Cardiac septum (tissue), 1 donor: ENCODE data around the gene ARG2. TPM values are rescaled to one million over a fixed set of nuclear protein-coding genes. Genes with fewer than 3 reads are reported as not detected.
A peak's percentile ranks its signal among the peaks of the same experiment; 100 is the strongest.

Source experiments
- DNase-seq: peaks from one replicate; pipeline ENCODE4 v3.0.0-alpha.2; 2020; ENCODE audit warnings: low spot score
- intact Hi-C: fragments of 100-400 bp; cut with DNase I; formaldehyde crosslinking; loops from one replicate; pipeline ENCODE4 v1.14.0; 2022
- total RNA-seq: library from RNA; stranded (reverse); fragmentation: NEBNext Ultra II Directional; extraction: Animal tissue kit (Norgen Biotek cat#: 25700); gene quantifications from one replicate; pipeline ENCODE4 v1.2.1, GENCODE V29; 2021
- donor health status: DM: no; HTN: no; CAD: no.

ARG2 gene
- total RNA-seq, 1 donor from 2014 or later: 1.6 TPM

DNA sequence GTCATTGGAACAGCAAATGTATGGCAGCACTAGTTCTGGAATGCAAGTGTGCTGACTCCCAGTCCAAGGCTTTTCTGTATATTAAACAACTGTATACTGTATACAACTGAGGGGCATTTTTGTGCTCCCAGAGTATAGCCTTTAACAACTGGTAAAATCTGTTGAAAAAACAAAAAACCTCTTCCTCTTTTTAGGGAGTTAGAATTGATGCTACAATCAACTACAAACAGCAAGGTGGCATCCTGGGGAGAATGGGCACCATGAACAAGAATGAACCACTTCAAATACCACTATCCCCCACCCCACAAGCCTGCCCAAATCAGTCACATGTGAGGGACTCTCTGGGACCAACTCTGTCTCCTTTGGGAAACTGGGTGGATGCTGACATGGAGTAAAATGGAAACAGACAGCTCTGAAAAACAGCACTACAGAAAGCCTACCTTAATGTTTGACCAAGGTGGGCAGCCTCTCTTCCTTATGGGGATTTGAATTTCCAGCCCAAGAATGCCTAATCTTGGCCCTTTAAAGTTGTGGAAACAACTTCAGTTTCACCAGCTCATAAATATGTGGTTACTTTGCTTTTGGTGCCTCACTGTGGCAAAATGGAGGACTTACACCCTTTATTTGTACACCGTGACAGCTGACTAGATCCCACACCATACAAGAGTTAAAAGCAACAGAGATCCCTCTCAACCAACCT lies 47.2 kb downstream of the ARG2 start:
- DNase-seq: no peak
- intact Hi-C loops: loop anchor here (1.0 kb wide), 1 partner anchor 48 kb away; the partner anchor contains the start of gene ARG2

DNA sequence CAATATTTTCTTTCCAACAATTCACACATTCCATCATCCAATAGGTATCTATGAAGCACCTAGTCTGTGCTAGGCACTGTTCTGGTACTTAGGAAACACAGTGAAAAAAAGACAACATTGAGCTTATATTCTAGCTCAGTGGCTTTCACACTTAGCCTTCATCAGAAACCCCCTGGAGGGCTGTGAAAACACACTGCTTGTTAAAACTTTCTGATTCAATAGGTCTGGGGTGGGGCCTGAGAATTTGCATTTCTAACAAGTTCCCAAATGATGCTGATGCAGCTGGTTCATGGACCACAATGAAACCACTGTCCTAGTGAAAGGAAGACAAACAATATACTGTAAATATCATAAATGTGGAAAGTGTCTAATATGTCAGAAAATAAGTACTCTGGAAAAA lies 48.8 kb downstream of the ARG2 start:
- DNase-seq: no peak
- intact Hi-C loops: no loop called here

DNA sequence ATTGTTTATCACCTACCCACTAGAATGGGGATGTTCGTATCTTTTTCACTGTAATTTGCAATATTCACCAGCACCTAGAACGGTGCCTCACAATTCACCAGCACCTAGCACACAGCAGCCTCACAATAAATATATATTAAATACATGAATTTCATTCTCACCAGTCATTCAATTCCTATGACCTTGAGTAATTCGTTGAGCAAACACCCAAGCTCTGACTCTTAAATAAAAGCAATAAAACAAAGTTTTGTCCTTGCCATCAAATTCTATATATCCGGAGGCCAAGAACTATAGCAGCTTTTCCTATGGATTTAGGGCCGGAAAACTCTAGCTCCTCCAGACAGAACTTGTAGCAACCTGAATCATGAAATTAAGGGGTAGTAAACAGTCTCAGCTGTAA lies 53.7 kb downstream of the ARG2 start:
- intact Hi-C loops: no loop called here
- no peak for DNase-seq

DNA sequence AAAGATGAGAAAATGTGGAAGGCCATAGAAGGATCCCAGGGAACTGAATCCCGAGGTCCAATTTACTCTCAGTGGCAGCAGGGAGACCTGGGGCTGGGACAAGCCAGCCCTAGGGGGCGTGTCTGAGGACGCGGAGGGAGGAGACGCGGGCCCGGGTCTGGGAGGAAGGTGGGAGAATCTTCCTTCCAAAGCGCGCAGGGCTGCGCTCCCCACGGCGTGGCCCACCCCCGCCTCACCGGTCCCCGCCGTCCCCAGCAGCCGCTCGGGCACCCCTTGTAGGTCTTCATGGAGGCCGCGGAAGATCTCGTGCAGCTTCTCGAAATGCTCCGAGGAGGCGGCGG lies 54.4 kb downstream of the ARG2 start:
- peak; percentile 91 for DNase-seq
- intact Hi-C loops: loop anchor here (1.0 kb wide), 2 partner anchors 21 to 74 kb away; partner anchors contain the start of genes PIGH and RDH11

DNA sequence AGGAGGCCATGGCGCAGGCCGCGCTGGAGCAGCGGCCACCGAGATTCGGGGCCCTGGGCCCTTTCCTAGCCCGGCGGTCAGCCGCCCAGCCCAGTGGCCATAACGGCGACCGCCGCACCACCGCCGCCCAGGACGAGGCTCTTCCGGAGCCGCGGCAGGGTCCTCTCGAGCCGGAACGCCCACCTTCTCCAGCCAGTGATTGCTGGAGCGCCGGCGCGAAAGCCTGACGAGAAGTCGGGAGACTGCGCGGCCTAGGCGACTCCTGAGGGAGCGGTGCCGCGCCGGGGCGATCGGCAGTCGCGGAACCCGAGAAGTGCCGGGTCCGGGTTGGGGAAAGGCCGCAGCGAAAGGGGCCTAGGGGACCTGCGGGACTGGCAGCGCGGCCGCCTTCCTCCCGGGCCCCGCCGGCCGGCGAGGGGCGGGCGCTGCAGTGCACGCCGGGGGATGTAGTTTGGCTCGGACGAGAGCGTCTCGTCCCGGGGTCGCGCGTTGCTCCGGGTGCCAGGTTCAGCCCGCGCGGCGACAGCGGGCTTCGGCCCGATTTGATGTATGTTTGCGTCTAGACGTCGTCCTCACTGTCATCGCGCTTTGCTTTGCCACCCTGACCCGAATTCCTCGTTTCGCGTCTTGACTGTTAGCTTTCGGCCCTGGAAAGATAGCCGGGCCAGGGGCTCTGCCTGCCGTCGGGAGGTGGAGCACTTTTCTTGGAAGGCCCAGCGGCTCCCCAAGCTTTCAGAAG lies 54.9 kb downstream of the ARG2 start, which contains the start of gene VTI1B:
TSS of gene VTI1B (minus strand) at position 153 of the 739 bp plus-strand sequence. CDS start at position 10, 143 bp downstream.
- intact Hi-C loops: loop anchor here (1.0 kb wide), 2 partner anchors 21 to 74 kb away; partner anchors contain the start of genes PIGH and RDH11
- DNase-seq: peak; percentile 92

DNA sequence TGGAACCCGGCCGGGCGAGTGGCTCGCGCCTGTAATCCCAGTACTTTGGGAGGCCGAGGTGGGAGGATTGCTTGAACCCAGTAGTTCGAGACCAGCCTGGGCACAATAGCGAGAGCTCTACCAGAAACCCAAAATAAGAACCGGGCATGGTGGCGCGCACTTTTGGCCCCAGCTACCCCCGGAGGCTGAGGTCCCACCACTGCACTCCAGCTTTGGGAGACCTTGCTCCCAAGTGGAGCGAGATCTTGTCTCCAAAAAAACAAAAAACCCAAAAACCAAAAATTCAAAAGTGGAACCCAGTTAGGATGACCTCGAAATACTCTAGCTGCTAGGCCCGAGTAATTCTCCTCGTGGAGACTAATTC lies 55.5 kb downstream of the ARG2 start:
- DNase-seq: no peak
- intact Hi-C loops: no loop called here

DNA sequence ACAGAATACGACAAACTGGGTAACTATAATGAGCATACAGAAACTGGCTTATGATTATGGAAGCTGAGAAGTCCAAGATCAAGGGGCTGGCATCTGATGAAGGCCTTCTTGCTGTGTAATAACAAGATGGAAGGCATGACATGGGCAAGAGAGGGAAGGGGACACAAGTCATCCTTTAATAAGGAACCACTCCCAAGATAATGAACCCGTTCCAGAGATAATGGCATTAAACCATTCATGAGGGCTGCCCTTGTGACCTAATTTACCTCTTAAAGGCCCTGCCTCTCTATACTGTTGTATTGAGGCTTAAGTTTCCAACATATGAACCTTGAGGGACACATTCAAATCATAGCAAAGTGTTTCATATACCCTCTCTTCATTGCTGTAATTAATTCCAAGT lies 59.3 kb downstream of the ARG2 start:
- no peak for DNase-seq
- intact Hi-C loops: no loop called here

DNA sequence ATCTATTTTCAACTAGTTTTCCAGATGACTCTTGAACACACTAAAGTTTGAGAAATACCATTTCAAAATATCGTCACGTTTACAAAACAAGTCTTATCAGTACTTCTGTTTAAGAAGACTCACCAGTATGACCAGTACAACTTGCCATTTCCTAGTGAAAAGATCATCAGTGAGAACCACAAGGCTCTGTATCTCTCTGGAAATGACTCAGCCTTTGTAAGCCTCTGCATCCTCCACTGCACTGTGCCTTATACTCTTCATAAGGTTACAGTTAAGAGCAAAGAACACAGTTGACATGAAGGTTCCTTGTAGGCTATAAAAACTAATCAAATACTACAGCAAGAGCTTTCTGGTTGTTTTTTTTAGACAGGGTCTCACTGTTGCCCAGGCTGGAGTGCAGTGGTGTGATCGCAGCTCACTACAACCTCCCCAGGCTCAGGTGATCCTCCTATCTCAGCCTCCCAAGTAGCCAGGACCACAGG lies 60.4 kb downstream of the ARG2 start:
- DNase-seq: no peak
- intact Hi-C loops: no loop called here

DNA sequence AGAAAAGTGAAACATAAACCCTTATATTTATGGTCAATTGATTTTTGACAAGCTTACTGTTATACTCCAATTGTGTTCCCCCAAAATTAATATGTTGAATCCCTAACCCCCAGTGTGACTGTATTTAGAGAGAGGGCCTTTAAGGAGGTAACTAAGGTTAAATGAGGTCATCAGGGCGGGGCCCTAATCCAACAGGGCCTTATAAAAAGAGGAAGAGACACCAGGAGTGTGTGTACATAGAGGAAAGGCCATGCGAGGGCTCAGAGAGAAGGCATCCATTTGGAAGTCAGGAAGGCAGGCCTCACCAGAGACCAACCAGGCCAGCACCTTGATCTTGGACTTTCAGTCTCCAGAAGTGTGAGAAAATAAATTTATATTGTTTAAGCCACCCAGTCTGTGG lies 61.2 kb downstream of the ARG2 start:
- DNase-seq: no peak
- intact Hi-C loops: no loop called here

DNA sequence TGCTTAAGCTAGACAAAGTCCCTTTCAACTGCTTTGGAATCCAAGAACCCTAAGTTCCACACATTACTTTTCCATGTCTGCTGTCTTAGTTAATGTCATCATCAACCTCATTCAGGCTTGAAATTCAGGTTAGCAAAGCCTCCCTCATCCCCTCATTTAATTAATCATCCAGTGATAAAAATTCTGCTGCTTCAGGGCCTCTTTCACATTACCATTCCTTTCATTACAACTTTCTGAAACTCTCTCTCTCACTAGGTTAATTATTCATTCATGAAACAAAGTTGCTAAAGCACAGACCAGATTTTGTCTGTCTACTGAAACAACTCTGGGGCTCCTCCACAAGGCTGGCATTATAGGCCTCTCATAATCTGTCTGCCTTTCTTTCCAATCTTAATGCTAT lies 64.1 kb downstream of the ARG2 start:
- intact Hi-C loops: no loop called here
- no peak for DNase-seq

DNA sequence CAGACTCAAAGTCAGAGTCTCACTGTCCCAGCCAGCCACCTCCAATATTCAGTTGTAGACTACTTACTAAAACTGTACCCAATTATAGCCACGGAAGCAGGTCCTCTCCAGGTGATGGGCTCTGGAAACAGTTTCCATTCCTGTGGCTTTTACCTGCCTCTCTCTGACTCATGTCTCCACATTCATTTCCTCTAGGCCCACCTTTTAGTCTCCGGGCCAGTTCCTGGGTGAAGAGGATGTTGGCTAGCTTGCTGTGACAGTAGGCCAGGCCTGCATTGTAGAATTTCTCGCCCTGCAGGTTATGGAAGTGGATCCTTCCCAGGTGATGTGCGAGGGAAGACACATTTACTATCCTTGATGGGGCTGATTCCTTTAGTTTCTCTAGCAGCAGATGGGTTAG lies 70.3 kb downstream of the ARG2 start:
- intact Hi-C loops: no loop called here
- no peak for DNase-seq

DNA sequence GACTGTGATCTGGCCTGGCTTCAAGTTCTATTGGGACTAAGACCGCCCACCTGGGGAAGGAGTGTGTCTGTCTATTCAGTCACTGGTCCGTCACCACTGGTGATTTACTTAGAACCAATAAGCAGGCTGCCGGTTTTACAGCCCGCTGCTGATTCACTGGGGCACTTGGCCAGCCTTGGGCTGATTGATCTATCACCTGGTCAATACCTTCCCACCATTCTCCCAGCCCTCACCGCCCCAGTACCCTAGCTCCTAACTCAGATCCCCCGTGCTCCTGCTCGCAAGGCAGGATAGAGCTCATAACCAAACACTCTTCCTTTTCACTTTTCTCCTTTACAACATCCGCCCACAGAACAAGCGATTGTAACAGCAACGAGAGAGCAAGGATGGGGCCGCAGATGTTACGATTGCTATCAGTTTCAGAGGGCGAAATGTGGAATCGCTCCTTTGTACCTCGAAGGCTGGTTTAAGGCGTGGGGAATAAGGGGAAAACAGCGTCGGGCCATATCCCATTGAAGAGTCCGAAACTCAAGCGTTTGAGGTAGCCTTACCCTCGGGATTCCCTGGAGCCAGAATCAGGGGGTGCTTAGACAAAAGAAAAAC lies 75.2 kb downstream of the ARG2 start:
- intact Hi-C loops: loop anchor here (1.0 kb wide), 1 partner anchor 21 kb away; the partner anchor contains the start of gene VTI1B

DNA sequence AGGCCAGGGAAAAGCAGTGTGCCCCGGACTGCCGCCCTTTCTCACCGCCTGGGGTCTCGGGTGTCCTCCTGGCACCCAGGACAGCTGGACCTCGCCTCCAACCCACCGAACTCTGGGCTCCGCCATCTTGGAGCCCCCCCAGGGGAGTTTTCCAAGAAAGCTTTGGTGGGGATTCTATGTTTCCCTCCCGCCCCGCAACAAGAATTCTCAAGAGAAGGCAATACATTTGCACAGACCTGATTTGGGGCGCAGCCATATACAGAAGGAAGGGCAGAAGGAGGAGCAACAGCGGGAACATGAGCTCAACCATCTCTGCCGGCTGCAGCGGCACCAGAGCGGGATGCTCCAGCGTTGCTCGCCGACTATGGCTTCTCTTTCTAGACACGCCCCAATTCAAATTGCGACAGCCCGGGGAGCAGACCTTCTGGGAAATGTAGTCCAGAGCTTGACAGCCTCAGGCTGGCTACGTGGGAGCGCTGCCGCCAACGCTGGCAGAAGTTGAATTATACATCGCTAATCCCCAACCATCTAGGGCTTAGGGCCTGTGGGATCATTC lies 75.8 kb downstream of the ARG2 start, which contains the start of gene RDH11:
TSS of gene RDH11 (minus strand) at position 371 of the 556 bp plus-strand sequence. CDS start at position 310, 61 bp downstream.
- intact Hi-C loops: loop anchor here (1.0 kb wide), 1 partner anchor 21 kb away; the partner anchor contains the start of gene VTI1B

More for the DNA sequence above, 75.2 kb downstream of the ARG2 start:
- DNase-seq: no peak

DNA sequence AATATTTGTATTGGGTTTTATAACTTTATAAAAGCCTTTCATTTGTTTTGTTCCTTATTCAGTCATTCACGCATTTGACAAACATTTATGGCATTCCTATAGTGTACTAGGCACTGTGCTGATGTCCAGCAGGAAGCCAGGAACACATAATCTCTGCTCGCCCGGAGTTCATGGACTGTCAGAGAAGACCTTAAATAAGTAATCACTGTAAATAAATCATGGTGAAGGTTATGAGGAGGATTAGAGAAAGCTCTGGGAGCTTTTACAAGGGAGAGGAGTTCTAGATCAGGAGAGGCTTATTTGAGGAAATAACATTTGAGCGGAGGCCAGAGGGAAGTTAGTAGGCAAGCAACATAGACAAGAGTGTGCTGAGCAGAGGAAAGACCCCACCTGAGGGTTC lies 77.3 kb downstream of the ARG2 start:
- intact Hi-C loops: no loop called here

More for the DNA sequence above, 75.8 kb downstream of the ARG2 start, which contains the start of gene RDH11:
- peak; percentile 93 for DNase-seq

DNA sequence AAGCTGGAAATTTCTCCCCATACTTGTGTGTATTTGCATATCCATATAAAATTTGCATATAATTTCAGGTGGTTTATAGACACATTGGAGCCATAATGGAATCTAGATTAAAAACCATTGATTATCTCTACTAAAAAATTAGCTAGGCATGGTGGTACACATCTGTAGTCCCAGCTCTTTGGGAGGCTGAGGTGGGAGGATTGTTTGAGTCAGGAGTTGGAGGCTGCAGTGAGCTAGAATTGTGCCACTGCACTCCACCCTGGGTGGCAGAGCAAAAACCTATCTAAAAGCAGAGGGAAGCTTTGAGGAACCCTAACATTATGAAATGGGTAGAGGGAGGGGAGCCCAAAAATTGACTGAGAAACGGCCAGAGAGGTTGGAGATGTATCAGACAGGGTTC lies 78.5 kb downstream of the ARG2 start:
- no peak for DNase-seq
- intact Hi-C loops: no loop called here

More for the DNA sequence above, 77.3 kb downstream of the ARG2 start:
- DNase-seq: no peak

Other genes with a start within 250 kb of the ARG2 start
- gene PLEK2, start 207.8 kb upstream of the ARG2 start, total RNA-seq: 0.40 TPM
- 1.6 TPM for gene TMEM229B, start 131.2 kb upstream of the ARG2 start, total RNA-seq
- gene PLEKHH1, start 86.6 kb upstream of the ARG2 start, total RNA-seq: 2.6 TPM
- 10.6 TPM for gene PIGH, start 19.7 kb upstream of the ARG2 start, total RNA-seq
- gene VTI1B, start 54.7 kb downstream of the ARG2 start, total RNA-seq: 115 TPM
- 18.3 TPM for gene RDH11, start 75.8 kb downstream of the ARG2 start, total RNA-seq
- gene RDH12, start 82.0 kb downstream of the ARG2 start, total RNA-seq: not detected
- 11.2 TPM for gene ZFYVE26, start 196.7 kb downstream of the ARG2 start, total RNA-seq
- 3.8 TPM for gene RAD51B, start 199.9 kb downstream of the ARG2 start, total RNA-seq